ENCODE data around the gene WIPI1.
"Not testable (repeated sequence)": the region's sequence is repeated elsewhere in the genome, so short reads cannot be mapped to it uniquely, and the experiment has no call there.

Gene WIPI1

GRCh38 chr17:68383443-68384321, 73.6 kb downstream of the WIPI1 start:
- no peak for DNase-seq

DNA sequence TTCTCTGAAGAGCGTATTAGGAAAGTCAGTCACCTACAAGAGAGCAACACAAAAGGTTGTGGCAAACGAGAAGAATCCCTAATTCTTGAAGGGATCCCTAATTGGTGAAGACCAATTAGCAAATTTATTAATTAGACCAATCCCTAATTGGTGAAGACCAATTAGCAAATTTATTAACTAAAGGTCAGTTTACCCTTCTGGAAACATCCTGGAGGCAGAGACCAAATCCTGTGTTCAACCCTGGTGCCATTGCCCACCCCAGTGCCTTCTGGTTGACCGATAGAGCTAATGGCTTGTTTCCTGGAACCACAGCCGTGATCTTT, 74.2 kb downstream of the WIPI1 start:
- DNase-seq: no peak

- DNase-seq: no peak
Measured at GRCh38 chr17:68382582-68383085, 74.7 kb downstream of the WIPI1 start.

DNA sequence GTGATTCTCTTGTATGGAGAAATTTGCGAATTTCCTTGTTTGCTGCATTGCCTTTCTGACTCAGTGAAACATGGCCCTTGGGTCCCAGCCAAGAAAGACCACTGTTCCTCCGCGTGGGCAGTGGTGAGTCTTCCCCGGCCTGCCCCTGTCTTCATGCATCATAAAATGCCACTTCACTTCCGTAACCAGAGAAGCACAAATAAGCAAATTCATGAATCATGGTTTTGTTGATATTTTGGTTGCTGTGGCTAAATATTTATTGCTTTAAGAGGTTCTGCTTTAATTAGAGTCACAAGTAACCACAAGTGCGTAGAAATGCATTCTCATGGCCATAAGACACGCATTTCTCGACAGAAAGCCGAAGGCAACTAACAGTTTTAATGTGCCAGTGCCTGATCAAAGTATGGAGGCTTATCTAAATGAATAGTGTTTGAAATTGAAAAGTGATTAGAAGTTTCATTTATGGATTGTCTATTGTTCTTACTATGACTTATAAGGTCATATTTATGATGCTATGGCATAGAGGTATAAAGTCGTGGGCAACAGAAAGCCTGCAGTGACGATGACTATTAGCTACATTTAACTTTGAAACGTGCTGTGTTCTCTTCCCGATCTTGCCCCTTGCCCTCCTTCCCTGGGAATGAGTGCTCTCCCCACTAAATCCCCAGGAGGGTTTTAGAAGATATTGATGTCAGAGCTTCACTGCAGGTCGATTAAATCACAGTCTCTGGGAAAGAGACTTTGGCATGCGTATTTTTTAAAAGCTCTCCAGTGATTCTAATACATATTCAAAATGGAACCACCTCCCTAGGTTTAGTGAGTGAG, 76.0 kb downstream of the WIPI1 start:
- peak; percentile 59 for DNase-seq

DNA sequence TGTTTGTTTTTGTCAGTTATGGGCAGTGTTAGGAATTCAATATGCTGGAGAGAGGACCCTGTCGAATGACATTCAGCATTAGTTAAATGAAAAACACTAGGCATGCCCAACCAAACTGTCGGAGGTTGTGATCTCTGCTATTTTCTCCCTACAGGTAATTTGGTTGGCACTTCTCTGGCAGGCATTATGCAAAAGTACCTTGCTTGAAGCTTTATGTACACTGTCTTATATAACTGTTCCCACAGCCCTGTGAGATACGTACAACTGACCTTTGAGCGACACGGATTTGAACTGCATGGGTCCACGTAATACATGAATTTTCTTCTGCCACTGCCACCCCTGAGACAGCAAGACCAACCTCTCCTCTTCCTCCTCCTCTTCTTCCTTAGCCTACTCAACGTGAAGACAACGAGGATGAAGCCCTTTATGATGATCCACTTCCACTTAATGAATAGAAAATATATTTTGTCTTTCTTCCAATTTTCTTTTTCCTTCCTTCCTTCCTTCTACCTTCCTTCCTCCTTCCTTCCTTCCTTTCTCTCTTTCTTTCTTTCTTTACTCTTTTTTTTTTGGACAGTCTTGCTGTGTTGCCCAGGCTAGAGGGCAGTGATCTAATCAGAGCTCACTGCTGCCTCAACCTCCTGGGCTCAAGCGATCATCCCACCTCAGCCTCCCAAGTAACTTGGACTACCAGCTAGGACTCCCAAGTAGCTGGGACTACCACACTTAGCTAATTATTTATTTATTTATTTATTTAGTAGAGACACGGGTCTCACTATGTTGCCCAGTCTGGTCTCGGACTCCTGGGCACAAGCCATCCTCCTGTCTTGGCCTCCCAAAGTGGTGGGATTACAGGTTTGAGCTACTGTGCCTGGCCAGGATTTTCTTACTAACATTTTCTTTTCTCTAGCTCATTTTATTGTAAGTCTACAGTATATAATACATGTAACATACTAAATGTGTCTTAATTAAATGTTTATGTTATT, 77.3 kb downstream of the WIPI1 start:
- no peak for DNase-seq

DNA sequence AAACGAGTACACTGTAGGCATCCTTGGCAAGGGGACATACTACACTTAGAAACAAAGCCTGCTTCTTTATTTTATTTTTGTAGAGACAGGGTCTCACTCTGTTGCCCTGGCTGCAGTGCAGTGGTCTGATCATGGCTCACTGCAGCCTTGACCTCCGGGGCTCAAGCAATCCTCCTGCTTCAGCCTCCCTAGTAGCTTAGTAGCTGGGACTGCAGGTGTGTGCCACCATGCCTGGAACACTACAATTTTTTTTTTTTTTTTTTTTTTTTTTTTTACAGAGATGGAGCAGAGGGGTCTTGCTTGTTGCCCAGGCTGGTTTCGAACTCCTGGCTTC, 78.2 kb downstream of the WIPI1 start:
- DNase-seq: no peak

DNA sequence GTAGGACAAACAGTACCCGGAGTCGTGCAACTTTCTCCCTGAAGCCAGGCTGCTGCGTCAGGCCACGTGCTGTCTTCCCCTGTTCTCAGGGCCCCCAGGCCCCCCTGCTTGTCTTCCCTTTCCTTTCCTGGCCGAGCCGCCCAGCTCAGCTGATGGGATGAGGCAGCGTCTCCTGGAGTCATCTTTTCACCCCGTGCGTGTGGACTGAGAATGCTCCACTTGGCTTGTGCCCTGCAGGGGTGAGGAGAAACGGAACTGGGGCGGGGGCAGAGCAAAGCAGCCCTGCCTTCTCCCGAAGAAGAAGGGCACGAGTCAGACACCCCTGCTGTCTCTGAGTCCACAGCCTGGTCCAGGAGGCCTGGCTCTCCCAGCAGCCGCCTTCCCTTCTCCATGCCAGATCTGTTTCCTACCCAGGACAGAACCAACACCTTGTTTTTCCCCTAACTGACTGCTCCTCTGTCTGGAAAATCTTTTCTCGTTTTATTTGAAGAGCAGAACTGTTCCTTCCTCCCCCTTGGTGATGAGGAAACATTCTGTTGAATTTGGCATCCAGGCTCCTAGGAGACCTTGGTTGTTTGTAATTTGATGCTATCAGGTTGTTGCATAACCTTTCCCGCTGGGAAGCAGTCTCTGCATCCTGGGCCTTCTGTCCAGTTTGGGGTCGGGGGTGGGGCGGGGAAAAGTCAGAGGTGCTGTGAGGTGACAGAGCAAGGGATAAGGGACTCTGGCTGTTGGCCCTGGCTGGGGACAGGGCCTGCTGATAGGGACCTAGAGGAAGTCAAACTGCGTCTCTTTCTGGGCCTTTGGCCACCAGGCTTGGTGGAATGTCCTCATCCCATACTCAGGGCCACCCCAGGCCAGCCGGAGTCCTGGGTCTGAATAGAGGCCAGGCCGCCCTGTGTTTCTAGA, 78.8 kb downstream of the WIPI1 start:
- no peak for DNase-seq

DNA sequence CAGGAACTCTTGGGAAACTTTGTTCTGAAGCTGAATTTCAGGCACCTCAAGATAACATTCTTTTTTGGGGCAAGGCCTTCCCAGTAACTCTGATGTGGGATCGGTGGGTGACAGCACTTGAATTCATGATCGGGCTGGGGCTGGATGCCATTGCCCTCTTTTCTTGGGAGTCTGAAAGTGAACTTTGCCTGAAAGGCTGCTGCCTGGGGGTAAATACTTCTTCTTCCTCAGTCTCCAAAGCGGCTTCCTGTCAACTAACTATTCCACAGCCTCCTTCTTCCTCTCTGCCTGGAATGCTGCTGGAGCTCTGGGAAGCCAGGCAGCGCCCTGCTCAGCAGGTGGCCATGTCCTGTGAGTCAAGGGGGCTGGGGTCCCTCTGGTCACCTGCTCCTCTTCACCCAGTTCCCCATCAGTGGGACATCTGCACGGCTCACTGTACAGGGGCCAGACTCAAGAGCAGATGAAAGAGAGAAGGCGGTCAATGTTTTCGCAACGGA, 79.5 kb downstream of the WIPI1 start:
- no peak for DNase-seq

- DNase-seq: not testable (repeated sequence)
Measured at GRCh38 chr17:68376178-68376577, 81.1 kb downstream of the WIPI1 start.

DNA sequence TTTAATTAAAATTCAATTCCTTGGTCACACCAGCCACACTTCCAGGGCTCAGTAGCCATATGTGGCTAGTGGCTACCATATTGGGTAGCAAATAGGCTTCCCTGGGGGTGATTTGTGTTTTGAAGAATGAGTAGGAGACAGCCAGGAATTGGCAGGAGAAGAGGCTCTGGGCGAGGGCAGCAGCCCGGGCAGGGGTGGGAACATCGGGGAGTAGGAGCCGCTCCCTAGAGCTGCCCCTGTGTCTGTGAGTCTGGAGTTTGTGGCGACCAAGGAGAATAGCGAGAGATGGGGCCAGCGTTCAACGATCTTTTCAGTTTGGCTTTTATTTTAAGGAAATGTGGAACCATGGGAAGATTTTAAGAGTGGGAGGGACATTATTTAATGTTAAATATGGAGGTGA, 81.7 kb downstream of the WIPI1 start:
- no peak for DNase-seq

All from DMS79 (cell line).